Stimulated activated CD4-positive, alpha-beta T cell treated with anti-CD3 and anti-CD28 coated beads, Interleukin-1b, Interleukin-23, amount 100 ng/mL, for 48 hours (primary cell): Measurements from ENCODE around the gene FNIP1.
"Not testable (repeated sequence)": the region's sequence is repeated elsewhere in the genome, so short reads cannot be mapped to it uniquely, and the experiment has no call there.

Source experiments
- DNase-seq: peaks from one replicate; pipeline ENCODE4 v3.0.0-alpha.2; 2020

Gene FNIP1

GRCh38 chr5:131635684-131636572 lies 160.9 kb downstream of the FNIP1 start:
- DNase-seq = no peak

DNA sequence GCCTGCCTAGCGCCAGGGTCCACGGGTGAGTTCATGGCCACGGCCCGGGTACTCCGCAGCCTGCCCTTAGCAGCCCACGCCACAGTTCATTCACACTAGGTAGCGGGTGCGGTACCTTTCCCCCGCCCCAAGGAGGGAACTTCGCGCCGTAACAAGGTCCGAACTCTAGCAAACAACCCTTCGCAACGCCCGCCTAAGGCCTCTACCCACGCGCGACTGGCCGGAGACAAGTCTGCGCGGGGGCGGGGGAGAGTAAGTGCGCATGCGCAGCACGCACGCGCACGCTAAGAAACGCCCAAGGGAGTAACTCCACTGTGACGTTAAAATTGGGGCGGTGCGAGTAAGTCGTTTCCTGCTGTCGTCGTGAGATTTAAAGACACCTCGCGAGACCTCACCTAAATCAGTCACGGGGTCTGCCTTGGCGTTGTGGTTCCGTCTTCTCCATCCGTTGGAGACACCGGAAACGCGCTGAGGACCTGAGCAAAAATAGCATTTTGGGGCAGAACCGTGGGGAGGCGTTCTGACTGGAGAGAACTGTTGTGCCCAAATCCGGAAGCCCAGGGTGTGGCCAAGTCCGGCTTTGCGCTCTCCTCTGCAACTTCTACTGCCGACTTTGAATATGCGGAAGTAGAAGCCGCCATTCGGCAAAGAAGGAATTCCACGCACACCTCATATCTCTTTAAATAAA lies 161.7 kb downstream of the FNIP1 start, which contains the start of gene RAPGEF6:
Gene RAPGEF6, minus strand, starts transcription at position 234 of the 688 bp plus-strand sequence. Its CDS starts 199 bp downstream, at position 35.
- DNase-seq = peak; percentile 98

- DNase-seq = peak; percentile 70
These were observed 162.2 kb downstream of the FNIP1 start for GRCh38 chr5:131634666-131634995.

- no peak for DNase-seq
These were observed 162.6 kb downstream of the FNIP1 start for GRCh38 chr5:131634238-131634637.

DNA sequence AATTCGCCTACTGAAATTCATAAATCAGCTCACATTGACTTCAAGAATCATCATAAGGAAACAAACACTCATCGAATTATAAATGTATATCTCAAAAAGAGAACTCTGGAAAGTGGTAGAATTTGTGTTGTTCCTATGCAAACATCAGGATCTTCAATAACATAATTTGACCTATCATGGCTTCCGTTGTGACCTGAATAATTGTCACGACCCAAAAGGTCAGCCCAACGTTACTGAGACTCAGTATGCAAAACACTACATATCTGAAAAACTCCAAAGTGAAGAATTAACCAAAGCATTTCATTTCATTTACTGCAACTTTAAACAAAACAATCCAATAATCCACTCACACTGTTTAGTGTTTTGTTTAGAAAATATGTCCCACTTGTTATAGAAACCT lies 163.0 kb downstream of the FNIP1 start:
- no peak for DNase-seq

GRCh38 chr5:131630963-131631350 lies 165.9 kb downstream of the FNIP1 start:
- DNase-seq = no peak

GRCh38 chr5:131630208-131630962 lies 166.4 kb downstream of the FNIP1 start:
- no peak for DNase-seq

GRCh38 chr5:131628990-131629389 lies 167.8 kb downstream of the FNIP1 start:
- no peak for DNase-seq

DNA sequence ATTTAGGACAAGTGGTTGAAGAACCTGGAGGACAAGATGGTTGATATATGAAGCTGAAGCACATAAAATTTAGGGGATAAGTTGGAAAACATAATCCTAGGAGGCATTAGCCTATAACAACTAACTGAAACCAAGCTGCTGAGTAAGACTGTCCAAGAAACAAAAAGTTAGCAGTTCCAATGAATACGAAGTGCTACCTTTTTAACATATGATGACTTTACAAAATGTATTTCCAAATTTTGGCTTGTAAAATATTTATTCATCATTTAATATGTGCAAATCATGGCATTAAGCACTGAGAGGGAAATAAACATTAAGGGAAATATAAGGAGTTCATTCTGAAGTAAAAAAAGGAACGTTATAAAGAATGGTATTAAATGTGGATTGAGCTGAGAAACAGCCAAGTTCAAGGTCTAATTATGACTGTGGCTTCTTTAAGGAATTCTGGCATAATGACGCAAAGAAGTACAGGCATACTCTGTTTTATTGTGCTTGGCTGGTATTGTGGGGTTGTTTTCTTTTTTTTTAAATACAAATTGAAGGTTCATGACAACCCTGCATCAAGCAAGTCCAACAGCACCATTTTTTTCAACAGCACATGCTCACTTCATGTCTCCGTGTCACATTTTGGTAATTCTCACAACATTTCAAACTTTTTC lies 169.5 kb downstream of the FNIP1 start:
- no peak for DNase-seq

DNA sequence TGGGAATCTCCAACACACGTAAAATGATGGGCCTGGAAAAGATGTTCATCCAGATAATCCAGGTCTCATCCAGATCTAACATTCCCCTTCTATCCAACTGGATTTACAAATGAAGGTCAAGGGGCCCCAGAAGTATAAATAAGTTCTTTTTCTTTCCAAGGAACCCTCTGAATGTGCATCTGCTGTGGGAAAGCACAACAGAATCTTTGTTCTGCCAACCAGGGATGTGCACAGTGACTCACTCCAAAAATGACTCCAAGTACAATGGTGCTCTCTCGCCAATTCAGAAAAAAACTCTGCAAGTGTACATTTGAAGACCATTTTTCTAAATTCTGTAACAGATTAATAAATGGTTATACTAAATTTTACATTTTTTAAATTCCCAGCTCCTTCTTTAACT lies 174.2 kb downstream of the FNIP1 start:
- no peak for DNase-seq

DNA sequence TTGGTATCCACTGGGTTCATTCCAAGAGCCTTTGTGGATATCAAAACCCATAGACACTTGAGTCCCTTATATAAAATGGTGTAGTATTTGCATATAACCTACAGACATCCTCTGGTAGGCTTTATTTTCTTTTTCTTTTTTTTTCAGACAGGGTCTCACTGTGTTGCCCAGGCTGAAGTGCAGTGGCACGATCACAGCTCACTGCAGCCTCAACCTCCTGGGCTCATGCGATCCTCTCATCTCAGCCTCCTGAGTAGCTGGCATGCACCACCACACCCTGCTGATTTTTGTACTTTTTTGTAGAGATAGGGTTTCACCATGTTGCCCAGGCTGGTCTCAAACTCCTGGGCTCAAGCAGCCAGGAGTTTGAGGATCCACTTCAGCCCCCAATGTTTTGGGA lies 175.7 kb downstream of the FNIP1 start:
- DNase-seq = not testable (repeated sequence)

GRCh38 chr5:131619102-131619501 lies 177.7 kb downstream of the FNIP1 start:
- DNase-seq = no peak

DNA sequence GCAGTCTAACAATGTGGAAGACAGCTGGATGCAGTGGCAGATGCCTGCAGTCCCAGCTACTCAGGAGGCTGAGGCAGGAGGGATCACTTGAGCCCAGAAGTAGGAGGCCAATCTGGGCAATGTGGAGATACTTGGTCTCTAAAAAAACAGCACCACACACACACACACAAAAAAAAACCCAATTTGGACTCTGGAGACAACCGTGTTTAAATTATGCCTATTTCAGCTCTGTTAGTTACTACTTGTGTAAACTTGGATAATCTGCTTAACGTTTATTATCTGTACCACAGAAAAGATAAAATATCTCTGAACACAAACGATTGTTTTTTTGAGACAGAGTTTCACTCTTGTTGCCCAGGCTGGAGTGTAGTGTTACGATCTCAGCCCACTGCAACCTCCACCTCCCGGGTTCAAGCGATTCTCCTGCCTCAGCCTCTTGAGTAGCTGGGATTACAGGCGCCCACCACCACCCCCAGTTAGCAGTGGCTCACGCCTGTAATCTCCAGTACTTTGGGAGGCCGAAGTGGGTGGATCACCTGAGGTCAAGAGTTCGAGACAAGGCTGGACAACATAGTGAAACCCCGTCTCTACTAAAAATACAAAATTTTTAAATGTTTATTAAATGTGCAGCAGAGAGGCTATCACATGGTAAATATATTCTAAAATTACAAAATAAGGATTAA lies 179.5 kb downstream of the FNIP1 start:
- DNase-seq = no peak

DNA sequence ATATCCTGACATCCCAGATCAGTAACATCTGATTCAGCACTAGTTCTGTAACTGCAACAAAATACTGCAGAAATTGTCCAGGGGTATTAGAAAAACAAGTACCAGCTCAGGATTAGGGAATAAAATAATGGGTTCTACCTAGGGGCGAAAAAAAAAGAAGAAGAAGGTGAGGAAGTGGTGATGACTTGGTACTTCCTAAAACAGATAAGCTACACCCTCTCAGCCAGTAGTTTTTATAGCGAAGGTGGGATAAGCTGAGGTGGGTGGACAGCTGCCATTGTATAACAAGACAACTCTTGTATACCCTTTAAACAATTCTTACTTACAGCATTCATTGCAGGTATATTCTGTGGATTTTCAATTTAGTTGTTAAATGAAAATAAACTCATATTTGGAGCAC lies 180.9 kb downstream of the FNIP1 start:
- DNase-seq = no peak

GRCh38 chr5:131613423-131613822 lies 183.4 kb downstream of the FNIP1 start:
- DNase-seq = no peak

DNA sequence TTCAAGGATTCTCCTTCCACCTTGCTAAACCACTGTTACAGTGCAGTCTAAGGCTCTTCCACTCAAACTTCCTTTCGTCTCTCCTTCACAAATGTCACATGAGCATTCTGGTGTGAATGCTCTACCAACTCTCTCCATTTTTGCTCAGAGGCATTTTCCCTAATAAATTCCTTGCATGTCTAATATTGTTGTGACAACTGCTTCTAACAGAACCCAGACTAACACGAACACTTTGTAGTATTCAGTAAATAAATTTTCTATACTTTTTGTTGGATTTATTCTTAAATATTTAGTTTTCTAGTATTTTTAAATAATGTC lies 185.8 kb downstream of the FNIP1 start:
- DNase-seq = no peak

- no peak for DNase-seq
These were observed 186.4 kb downstream of the FNIP1 start for GRCh38 chr5:131610198-131611063.

DNA sequence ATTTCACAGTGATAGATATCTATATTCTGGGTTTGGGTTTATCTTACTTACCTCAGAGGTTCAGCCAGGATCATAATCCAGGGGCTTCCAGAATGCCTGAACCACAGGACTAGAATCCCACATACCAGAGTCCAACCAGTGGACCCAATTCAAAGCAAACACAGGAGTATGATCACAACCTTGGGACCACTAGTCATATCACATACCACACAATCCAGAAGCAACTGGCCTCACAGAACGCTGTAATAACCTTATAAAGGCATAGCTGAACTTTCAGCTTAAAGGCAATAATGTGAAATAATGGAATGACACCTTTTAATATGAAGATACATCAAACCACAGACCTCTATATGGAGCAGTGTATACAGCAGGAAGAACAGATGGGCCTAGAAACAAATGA lies 187.0 kb downstream of the FNIP1 start:
- no peak for DNase-seq

- DNase-seq = no peak
These were observed 188.2 kb downstream of the FNIP1 start for GRCh38 chr5:131608597-131608996.

GRCh38 chr5:131607903-131608540 lies 188.8 kb downstream of the FNIP1 start:
- no peak for DNase-seq

DNA sequence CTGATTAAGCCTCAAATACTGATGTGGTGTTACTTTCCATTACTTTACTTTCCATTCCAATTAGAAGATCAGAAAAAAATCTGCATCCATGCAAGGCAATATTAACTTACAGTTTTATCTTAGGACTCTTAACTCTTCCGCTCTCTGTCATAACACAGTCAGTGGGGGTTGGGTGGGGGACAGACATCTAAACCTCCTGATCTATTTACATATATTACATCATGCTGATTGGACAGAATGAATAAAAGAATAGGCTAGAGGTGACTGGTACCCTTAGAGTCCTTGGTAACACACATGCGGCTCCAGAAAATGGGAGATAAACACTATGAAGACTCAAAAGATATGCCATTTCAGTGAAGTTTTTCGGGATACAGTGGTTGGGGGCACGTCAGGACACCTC lies 189.4 kb downstream of the FNIP1 start:
- DNase-seq = no peak
